Suprapubic skin (tissue), 4 donors: Measurements from ENCODE around the gene BMPR1B.

ENCODE experiments used
- POLR2A ChIP-seq, 2 donors: fragments of 450-650 bp; IDR thresholded peaks; one replicate each; pipeline ENCODE4 v1.6.1; 2017; ENCODE audit warnings: antibody characterized with exemption in 2 of 2, mild to moderate bottlenecking in 2 of 2, moderate library complexity in 2 of 2
- POLR2AphosphoS5 ChIP-seq, 3 donors: sonication (generic); formaldehyde crosslinking; IDR thresholded peaks; one replicate each; pipeline ENCODE4 v1.6.1; 2017; ENCODE audit warnings: antibody characterized with exemption in 3 of 3
- TF ChIP-seq, protein P1 (sequence below), 2 donors: fragments of 200-600 bp in 1 of 2; fragments of 450-650 bp in 1 of 2; sonication (generic) in 1 of 2; IDR thresholded peaks; one replicate each; pipeline ENCODE4 v1.5.1; 2016 to 2019; ENCODE audit warnings: antibody characterized with exemption in 2 of 2, mild to moderate bottlenecking in 1 of 2, moderate library complexity in 1 of 2

DNA sequence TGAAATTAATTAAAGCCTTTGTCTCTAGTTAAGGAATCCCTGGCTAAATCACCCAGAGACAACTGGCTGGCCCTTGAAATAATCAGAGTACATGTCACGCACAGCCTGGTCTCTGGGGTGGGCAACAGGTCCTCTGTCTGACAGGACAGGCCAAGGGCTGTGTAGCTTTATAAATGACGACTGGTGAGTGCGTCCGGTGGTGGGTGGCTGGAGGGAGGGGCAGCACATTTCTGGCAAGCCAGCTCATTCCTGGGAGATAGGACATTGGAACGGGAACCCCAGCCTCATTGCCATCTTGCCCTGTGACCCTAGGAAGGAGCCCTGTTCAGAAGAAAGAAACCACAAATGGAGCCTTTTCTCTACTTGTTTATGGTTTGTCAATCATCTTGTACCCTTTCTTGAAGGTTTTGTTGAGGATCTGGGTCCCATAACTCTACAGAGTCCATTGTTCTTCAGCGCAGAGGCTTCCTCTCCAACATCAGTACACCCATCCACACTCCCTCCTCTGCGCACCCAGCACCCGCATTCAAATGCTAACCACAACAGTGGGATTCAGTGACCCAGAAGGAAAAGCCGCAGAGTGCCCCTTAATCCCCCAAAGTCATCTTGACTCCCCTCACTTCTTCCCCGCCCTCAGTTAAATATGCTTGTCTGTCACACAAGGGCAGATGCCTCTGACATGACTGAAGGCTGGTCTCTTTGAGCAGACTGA, 422.9 kb downstream of the BMPR1B start:
- TF ChIP-seq POLR2A (IDR thresholded peaks at IDR 0.05) (no peak), POLR2AphosphoS5 (IDR thresholded peaks at IDR 0.05) (no peak)
- TF ChIP-seq, protein P1, sequence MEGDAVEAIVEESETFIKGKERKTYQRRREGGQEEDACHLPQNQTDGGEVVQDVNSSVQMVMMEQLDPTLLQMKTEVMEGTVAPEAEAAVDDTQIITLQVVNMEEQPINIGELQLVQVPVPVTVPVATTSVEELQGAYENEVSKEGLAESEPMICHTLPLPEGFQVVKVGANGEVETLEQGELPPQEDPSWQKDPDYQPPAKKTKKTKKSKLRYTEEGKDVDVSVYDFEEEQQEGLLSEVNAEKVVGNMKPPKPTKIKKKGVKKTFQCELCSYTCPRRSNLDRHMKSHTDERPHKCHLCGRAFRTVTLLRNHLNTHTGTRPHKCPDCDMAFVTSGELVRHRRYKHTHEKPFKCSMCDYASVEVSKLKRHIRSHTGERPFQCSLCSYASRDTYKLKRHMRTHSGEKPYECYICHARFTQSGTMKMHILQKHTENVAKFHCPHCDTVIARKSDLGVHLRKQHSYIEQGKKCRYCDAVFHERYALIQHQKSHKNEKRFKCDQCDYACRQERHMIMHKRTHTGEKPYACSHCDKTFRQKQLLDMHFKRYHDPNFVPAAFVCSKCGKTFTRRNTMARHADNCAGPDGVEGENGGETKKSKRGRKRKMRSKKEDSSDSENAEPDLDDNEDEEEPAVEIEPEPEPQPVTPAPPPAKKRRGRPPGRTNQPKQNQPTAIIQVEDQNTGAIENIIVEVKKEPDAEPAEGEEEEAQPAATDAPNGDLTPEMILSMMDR (IDR thresholded peaks at IDR 0.05) = no peak
